K562 (cell line): Measurements from ENCODE around the gene CALML3. TPM values are rescaled to one million over a fixed set of nuclear protein-coding genes. Genes with fewer than 3 reads are reported as not detected.

Source experiments
- ATAC-seq: fragments of 200-7000 bp; cut with Tn5 transposase; 3 replicates; pipeline ENCODE4 v1.9.1; 2020; ENCODE audit warnings: moderate library complexity
- BruUV-seq: library from RNA; stranded (reverse); fragments of 400-500 nt; replicated peaks from 2 replicates; lab custom pipeline; 2021; lab: Mats Ljungman, UMichigan
- CTCF ChIA-PET: fragments of 300-600 bp; formaldehyde crosslinking; extraction: SDS; loops from one replicate; lab custom pipeline; 2021; ENCODE audit warnings: low intra/inter-chr PET ratio; lab: Yijun Ruan, JAX
- POLR2A ChIA-PET: fragments of 300-600, 350-650 bp; sonication (Branson Sonifier 250); formaldehyde crosslinking; extraction: SDS; loops from one replicate; lab custom pipeline; 2021; ENCODE audit warnings: antibody characterized with exemption, inconsistent platforms; lab: Yijun Ruan, JAX
- DNase-seq, 4 experiments: peaks; one replicate each; pipeline versions ENCODE4 v3.0.0 to v3.0.0-alpha.2; 2011 to 2018; ENCODE audit warnings: low spot score in 3 of 4, mixed read lengths in 3 of 4; ENCODE audit errors: extremely low read depth in 1 of 4
- FAIRE-seq: peaks from 2 replicates; lab custom pipeline; 2011; peaks lifted over from hg19 to GRCh38; lab: Jason Lieb, UNC
- H2AFZ ChIP-seq: 2 replicates; pipeline ENCODE4 v1.6.0; 2011; ENCODE audit warnings: low read depth, low read length, control low read depth, inconsistent platforms
- H3K27ac ChIP-seq: fragments of 200-600 bp; 3 replicates; pipeline ENCODE4 v1.8.0; 2011; ENCODE audit warnings: low read depth, mild to moderate bottlenecking, control low read depth, inconsistent platforms, low read length, moderate library complexity, mixed read lengths; ENCODE audit errors: extremely low read depth
- H3K27me3 ChIP-seq, 2 experiments: fragments of 300-600 bp in 1 of 2; 2 replicates in 1 of 2; 3 replicates in 1 of 2; pipeline versions ENCODE4 v1.6.0 to v1.8.0; 2011; ENCODE audit warnings: inconsistent platforms in 2 of 2, low read length in 2 of 2, mild to moderate bottlenecking in 1 of 2, mixed read lengths in 1 of 2, moderate library complexity in 1 of 2; ENCODE audit not compliant: control insufficient read depth in 2 of 2, insufficient read depth in 2 of 2
- H3K36me3 ChIP-seq: fragments of 300-600 bp; 3 replicates; pipeline ENCODE4 v1.8.0; 2011; ENCODE audit warnings: mild to moderate bottlenecking, low read length, inconsistent platforms; ENCODE audit not compliant: control insufficient read depth, insufficient read depth
- H3K4me1 ChIP-seq, 2 experiments: fragments of 200-600 bp in 1 of 2; replicated peaks in 1 of 2; 2 replicates in 1 of 2; 3 replicates in 1 of 2; pipeline versions ENCODE4 v1.5.1 to v1.8.0; 2011; ENCODE audit warnings: inconsistent platforms in 2 of 2, low read length in 2 of 2, mild to moderate bottlenecking in 1 of 2, mixed read lengths in 1 of 2, moderate library complexity in 1 of 2; ENCODE audit not compliant: control insufficient read depth in 2 of 2, insufficient read depth in 2 of 2
- H3K4me2 ChIP-seq: 2 replicates; pipeline ENCODE4 v1.6.1; 2011; ENCODE audit warnings: low read length, control low read depth, inconsistent platforms, mixed read lengths; ENCODE audit not compliant: insufficient read depth
- H3K4me3 ChIP-seq: fragments of 200-600 bp; sonication (generic), shearing (Covaris generic); 2 replicates; pipeline ENCODE4 v1.5.1; 2016; ENCODE audit warnings: control low read depth, inconsistent platforms
- H3K79me2 ChIP-seq: fragments of 200-600 bp; 3 replicates; pipeline ENCODE4 v1.8.0; 2011; ENCODE audit warnings: low read length, inconsistent platforms; ENCODE audit not compliant: control insufficient read depth, insufficient read depth
- H3K9ac ChIP-seq, 2 experiments: 2 replicates each; pipeline versions ENCODE4 v1.6.0 to v1.6.1; 2011; ENCODE audit warnings: low read depth in 2 of 2, low read length in 2 of 2, control low read depth in 1 of 2, inconsistent platforms in 1 of 2, mild to moderate bottlenecking in 1 of 2, mixed read lengths in 1 of 2; ENCODE audit not compliant: insufficient read depth in 1 of 2
- H3K9me1 ChIP-seq: one replicate; pipeline ENCODE4 v1.6.0; 2011; ENCODE audit warnings: inconsistent platforms, mild to moderate bottlenecking, low read length, moderate library complexity; ENCODE audit not compliant: control insufficient read depth, insufficient read depth
- H3K9me3 ChIP-seq: replicated peaks from 2 replicates; pipeline ENCODE4 v1.5.1; 2011; ENCODE audit warnings: low read depth, low read length, inconsistent platforms; ENCODE audit not compliant: control insufficient read depth, insufficient read depth
- H4K20me1 ChIP-seq: replicated peaks from 2 replicates; pipeline ENCODE4 v1.6.1; 2011; ENCODE audit warnings: low read length, inconsistent platforms, mixed read lengths; ENCODE audit not compliant: control insufficient read depth, insufficient read depth
- CBX1 ChIP-seq: sonication (generic); IDR thresholded peaks from 2 replicates; pipeline ENCODE4 v1.6.1; 2016; ENCODE audit warnings: antibody characterized with exemption, low read depth, mild to moderate bottlenecking
- EHMT2 ChIP-seq: fragments of 450-650 bp; IDR thresholded peaks from 2 replicates; pipeline ENCODE4 v1.6.1; 2018; ENCODE audit warnings: antibody characterized with exemption
- FIP1L1 ChIP-seq: fragments of 200-400 bp; formaldehyde crosslinking; IDR thresholded peaks from 2 replicates; pipeline ENCODE4 v1.6.1; 2018; ENCODE audit warnings: mild to moderate bottlenecking, low read depth, low read length; ENCODE audit not compliant: poor library complexity, severe bottlenecking
- FOXA3 ChIP-seq, 2 experiments: fragments of 450-650 bp in 1 of 2; sonication (generic) in 1 of 2; formaldehyde crosslinking; IDR thresholded peaks in 1 of 2; conservative IDR thresholded peaks in 1 of 2; 2 replicates each; pipeline versions ENCODE4 v1.4.0 to v1.8.0; 2020 to 2022; ENCODE audit warnings: mild to moderate bottlenecking in 2 of 2, missing genetic modification reagents in 1 of 2
- HNRNPL ChIP-seq: fragments of 200-400 bp; formaldehyde crosslinking; IDR thresholded peaks from 2 replicates; pipeline ENCODE4 v1.6.1; 2017; ENCODE audit warnings: low read depth, mild to moderate bottlenecking, low read length
- POLR2G ChIP-seq: fragments of 200-400 bp; formaldehyde crosslinking; IDR thresholded peaks from 2 replicates; pipeline ENCODE4 v1.6.1; 2017; ENCODE audit warnings: low read depth, mild to moderate bottlenecking, antibody characterized with exemption, low read length, moderate library complexity
- TBL1XR1 ChIP-seq, 2 experiments: IDR thresholded peaks; 2 replicates each; pipeline ENCODE4 v1.6.1; 2012; ENCODE audit warnings: improper control_type of control experiment in 2 of 2, low read length in 2 of 2, mild to moderate bottlenecking in 1 of 2
- TCF15 ChIP-seq: fragments of 250-450 bp; sonication (Bioruptor Pico); IDR thresholded peaks from 2 replicates; pipeline ENCODE4 v1.8.0; 2022; ENCODE audit warnings: moderate library complexity, mild to moderate bottlenecking, inconsistent platforms
- ZBTB7A ChIP-seq: IDR thresholded peaks from 2 replicates; pipeline ENCODE4 v1.6.1; 2011; ENCODE audit warnings: low read depth, mild to moderate bottlenecking, low read length, moderate library complexity, borderline replicate concordance; ENCODE audit not compliant: control insufficient read depth
- ZKSCAN8 ChIP-seq: fragments of 200-800 bp; sonication (Bioruptor generic); IDR thresholded peaks from 2 replicates; pipeline ENCODE4 v1.6.1; 2016; ENCODE audit warnings: missing genetic modification characterization, missing compliant biosample characterization
- ZNF407 ChIP-seq: fragments of 450-650 bp; IDR thresholded peaks from 2 replicates; pipeline ENCODE4 v1.6.1; 2016; ENCODE audit warnings: low read depth
- ZNF77 ChIP-seq: fragments of 250-450 bp; sonication (Bioruptor Pico); IDR thresholded peaks from 2 replicates; pipeline ENCODE4 v1.5.0; 2020
- WGBS: fragments of 100-300 bp; shearing (Covaris generic); methylation state at CpG from one replicate; pipeline ENCODE4 v1.1.6; 2016; ENCODE audit warnings: low coverage, mixed read lengths; ENCODE audit not compliant: insufficient coverage; ENCODE audit errors: missing lambda C conversion rate; 5-methylcytosine and 5-hydroxymethylcytosine counted together
- in situ Hi-C: fragments of 300-500 bp; cut with MboI; formaldehyde crosslinking; loops from 4 replicates; pipeline ENCODE4 v1.15.0; 2018; ENCODE audit warnings: inconsistent platforms, mixed read lengths
- intact Hi-C: fragments of 100-400 bp; cut with micrococcal nuclease; formaldehyde crosslinking; loops from 2 replicates; pipeline ENCODE4 v1.14.2; 2022
- polyA plus RNA-seq, 8 experiments: library from polyadenylated mRNA; depleted of rRNA in 4 of 8; stranded (reverse) in 5 of 8; unstranded in 3 of 8; fragments of >200 nt; fragmentation: Nextera tagmentation in 2 of 8; fragmentation: Illumina TruSeq in 1 of 8; extraction: Ambion mirVana in 2 of 8; extraction: Trizol in 1 of 8; gene quantifications; 2 replicates each; pipeline versions ENCODE4 v1.2.1 to v1.2.3, GENCODE V29; 2011 to 2014; ENCODE audit warnings: inconsistent platforms in 1 of 8, missing spikeins in 1 of 8
- total RNA-seq, 7 experiments: library from RNA; depleted of rRNA in 6 of 7; stranded (reverse); fragments of >200 nt in 6 of 7; fragmentation: Illumina TruSeq in 2 of 7; extraction: Trizol in 2 of 7; gene quantifications; 2 replicates each; pipeline versions ENCODE4 v1.2.1 to v1.2.3, GENCODE V29; 2011 to 2021; ENCODE audit warnings: low replicate concordance in 1 of 7

Gene CALML3
- total and polyA plus RNA-seq, 9 of the 15 experiments (the other 6 are each of a cell fraction or from before 2014, with no cell fraction given) = not detected

- Histone ChIP-seq H2AFZ (no peak overlapping the region), H3K9ac (peak overlapping the region; percentile 84 to 85), H3K4me2 (peak overlapping the region; percentile 100), H3K4me1 (peaks cover 28 to 45% of the 10 kb centered on the region in 2 experiments), H3K27ac (peak overlapping the region; percentile 94), H3K79me2 (peaks cover 92% of the 10 kb centered on the region), H3K9me1 (no peaks in the 10 kb centered on the region), H3K9me3 (no peaks in the 10 kb centered on the region), H3K27me3 (no peaks in the 10 kb centered on the region), H4K20me1 (no peaks in the 10 kb centered on the region), H3K4me3 (peak overlapping the region; percentile 47), H3K36me3 (peaks cover 8% of the 10 kb centered on the region; the same call in 2 of the 3 replicates)
- ChIA-PET CTCF (no interaction called here), POLR2A (interaction anchor here (0.9 to 7.0 kb wide), 4 partner anchors 10 to 25 kb away, joined by 3 to 43 read pairs (median 4); no protein-coding TSS in a partner anchor)
- in situ Hi-C loops = no loop called here
- intact Hi-C loops = no loop called here
- FAIRE-seq (no peak), ATAC-seq (peak; percentile 2; the same call in 1 of the 3 replicates), DNase-seq (peak in 1 of 4 experiments; percentile 54)
- WGBS = 7% methylated on average over 13 of the region's 13 CpGs
- BruUV-seq = no TSS peak
- no peak for TF ChIP-seq TCF15 (CRISPR knock-in tag)
- no peak for TF ChIP-seq HNRNPL
- no peak for TF ChIP-seq EHMT2
- no peak for TF ChIP-seq ZNF77
- no peak for TF ChIP-seq TBL1XR1 (IDR thresholded peaks at IDR 0.05; ENCODE audit: low read length in 2 of 2)
- no peak for TF ChIP-seq FOXA3 (CRISPR knock-in tag; conservative IDR thresholded peaks at IDR 0.05 in 1 of 2, IDR thresholded peaks at IDR 0.05 in 1 of 2)
- TF ChIP-seq FIP1L1 = no peak
- no peak for TF ChIP-seq CBX1
- TF ChIP-seq POLR2G = no peak
- no peak for TF ChIP-seq ZNF407
- no peak for TF ChIP-seq ZKSCAN8
- TF ChIP-seq ZBTB7A = peak; percentile 43; the same call in 1 of the 2 replicates
Measured at GRCh38 chr10:5476918-5477525, 47.7 kb upstream of the CALML3 start.
